Fibroblast of lung (primary cell): ENCODE results near the gene AQP1.

Experiments
- CTCF ChIP-seq, 2 donors: IDR thresholded peaks in 1 of 2; conservative IDR thresholded peaks in 1 of 2; 1 replicate in 1 of 2; 2 replicates in 1 of 2; pipeline ENCODE4 v1.5.1; 2011 to 2012; ENCODE audit warnings: low read length in 2 of 2, control low read depth in 1 of 2, inconsistent platforms in 1 of 2, low read depth in 1 of 2, mild to moderate bottlenecking in 1 of 2
- EZH2 ChIP-seq: IDR thresholded peaks from 2 replicates; pipeline ENCODE4 v1.5.1; 2012; ENCODE audit warnings: low read length, control low read depth, mild to moderate bottlenecking; ENCODE audit errors: missing control alignments

DNA sequence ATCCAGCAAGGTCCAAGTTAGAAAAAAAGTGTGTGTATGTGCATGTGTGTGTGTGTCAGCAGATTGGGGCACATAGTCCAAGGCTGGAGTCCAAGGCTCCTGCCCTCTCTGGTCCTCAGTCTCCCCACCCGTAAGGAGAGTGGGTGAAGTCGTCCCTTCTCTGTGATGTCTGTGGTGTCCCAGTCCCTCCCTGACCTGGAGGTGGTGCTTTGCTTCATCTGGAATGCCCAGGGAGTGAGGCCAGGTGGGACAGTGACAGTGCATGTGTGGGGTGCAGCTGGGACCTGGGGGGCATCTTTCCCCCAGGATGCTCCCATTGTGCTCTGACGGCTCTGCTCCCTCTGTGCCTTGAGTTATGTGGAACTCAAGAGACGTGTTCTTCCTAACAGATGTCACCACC, 18.0 kb downstream of the AQP1 start:
- TF ChIP-seq CTCF (conservative IDR thresholded peaks at IDR 0.05 in 1 of 2, IDR thresholded peaks at IDR 0.05 in 1 of 2; ENCODE audit: low read depth in 1 of 2, low read length in 2 of 2) (no peak), EZH2 (no peak)
